Hematopoietic multipotent progenitor cell treated with erythropoietin and hydrocortisone succinate and interleukin-3 and kit ligand, for 8 days (in vitro differentiated cells): ENCODE results near the gene LMO2.

Experiments used
- DNase-seq: peaks from one replicate; pipeline ENCODE4 v3.0.0-alpha.2; 2015

LMO2 gene

GRCh38 chr11:33887886-33888285 is 4.0 kb downstream of the LMO2 start:
- peak; percentile 62 for DNase-seq

DNA sequence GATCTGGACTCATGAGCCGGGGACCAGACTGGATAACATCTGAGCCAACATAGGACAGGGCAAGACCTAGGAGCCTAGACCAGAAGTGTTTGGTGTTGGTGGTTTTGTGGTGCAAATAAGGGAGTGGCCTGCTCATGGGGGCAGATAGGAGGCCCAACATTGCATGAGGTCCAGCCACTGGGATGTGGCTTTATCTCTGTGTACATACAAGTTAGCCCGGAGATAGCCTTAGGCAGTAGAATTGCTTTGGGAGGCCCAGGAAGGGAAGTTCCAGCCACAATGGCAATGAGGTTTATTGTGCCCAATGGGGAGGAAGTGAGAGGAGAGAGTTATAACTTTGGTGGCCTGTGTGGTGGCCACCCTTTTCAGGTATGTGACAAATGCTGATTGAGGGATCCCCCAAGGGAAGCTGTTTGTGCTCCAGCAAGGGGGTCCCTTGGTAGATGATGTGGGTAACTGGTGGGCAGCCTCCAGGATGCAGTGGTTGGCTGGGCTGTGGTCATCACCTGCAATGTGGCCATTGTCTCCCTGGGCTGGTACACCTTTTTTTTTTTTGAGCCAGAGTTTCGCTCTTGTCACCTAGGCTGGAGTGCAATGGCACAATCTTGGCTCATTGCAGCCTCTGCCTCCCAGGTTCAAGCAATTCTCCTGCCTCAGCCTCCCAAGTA is 6.4 kb downstream of the LMO2 start:
- peak; percentile 98 for DNase-seq

GRCh38 chr11:33884601-33885000 is 7.3 kb downstream of the LMO2 start:
- peak; percentile 89 for DNase-seq

GRCh38 chr11:33884035-33884434 is 7.8 kb downstream of the LMO2 start:
- no peak for DNase-seq

DNA sequence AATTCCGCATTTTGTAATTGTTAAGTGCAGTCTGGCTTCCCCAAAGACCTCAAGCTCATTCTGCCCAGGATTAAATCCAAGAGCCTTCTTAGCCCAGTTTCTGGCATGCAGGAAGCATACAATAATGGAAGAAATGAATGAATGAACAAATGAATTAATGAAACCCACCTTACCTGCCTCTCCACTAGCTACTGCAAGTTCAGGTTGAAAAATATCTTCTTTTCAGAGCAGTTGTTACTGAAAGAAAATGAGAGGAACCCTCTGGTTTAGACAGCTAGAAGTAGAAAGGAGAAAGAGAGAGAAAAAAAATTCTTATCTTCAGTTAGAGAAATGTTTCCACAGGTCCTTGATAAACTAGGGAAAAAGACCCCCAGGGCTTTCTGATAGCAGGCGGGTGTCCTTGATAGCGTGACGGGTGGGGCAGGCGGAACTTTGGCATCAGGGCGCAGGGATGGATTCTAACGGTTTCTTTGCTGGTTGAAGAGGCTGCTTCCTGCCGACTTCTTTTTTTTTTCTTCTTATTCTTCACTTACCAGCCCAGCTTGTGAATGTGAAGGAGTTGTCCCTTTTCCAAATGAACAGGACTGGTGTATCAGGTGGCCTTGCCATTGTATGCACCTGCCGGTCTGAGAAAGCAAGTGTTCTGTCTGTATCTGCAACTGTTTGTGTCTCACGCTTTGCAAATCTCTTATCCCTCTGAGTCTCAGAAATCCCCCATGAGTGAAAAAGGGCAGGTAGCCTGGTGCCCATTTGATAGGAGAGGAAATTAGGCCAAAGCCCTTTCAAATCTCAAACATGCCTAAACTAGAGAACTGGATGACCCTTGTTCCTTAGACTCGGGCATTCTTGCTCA is 10.0 kb downstream of the LMO2 start:
- peak; percentile 96 for DNase-seq

- peak; percentile 58 for DNase-seq
Observed at GRCh38 chr11:33880979-33881378, 10.9 kb downstream of the LMO2 start.

GRCh38 chr11:33879375-33879774 is 12.5 kb downstream of the LMO2 start:
- DNase-seq = peak; percentile 63

DNA sequence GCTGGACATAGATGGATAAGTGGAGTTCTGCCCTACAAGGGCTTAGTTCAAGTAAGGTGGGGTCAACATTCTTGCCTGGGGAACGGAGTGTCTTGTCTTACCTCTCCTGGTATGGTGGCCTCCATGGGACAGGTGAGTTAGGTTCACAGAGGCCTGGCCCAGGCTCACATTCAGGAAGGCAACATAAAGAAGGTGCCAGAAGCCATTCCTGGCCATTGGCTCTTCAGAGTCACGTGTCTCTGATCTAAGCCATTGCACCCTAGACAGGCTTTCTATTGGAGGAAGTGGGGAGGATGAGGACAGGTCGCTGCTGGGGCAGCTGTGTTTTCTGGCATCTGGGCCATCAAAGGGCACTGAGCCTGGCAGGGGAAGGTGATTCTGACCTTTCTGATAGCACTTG is 14.8 kb downstream of the LMO2 start:
- DNase-seq = peak; percentile 75

DNA sequence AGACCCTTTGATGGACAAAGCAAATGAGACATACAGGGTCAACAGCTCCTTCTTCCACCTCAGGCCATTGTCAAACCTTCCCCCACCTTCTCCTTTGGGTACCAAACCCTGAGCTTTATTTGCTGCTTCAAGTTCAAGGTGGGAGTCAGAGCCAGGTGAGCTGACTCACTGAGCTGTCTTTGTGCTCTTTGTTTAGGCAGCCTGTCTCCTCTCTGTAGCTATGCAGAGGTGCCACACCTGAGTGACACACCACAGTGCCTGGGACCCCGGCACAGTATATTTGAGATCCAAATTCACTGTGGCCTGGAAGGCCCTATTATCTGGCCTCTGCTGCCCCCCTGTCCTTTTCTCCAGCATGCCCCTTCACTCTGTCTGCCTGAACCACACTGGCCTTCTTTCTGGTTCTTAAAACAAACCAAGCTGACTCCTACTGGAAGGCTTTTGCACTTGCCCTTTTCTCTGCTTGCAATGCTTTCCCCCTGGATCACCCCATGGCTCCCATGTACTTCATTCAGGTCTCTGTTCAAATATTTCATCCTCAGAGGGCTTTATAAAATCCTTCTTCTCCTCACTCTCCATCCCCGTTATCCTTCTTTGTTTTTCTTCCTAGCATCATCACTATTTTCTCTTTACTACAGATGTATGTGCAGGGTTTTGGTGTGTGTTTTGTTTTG is 16.1 kb downstream of the LMO2 start:
- peak; percentile 35 for DNase-seq

- peak; percentile 61 for DNase-seq
Observed at GRCh38 chr11:33874910-33875490, 16.9 kb downstream of the LMO2 start.

DNA sequence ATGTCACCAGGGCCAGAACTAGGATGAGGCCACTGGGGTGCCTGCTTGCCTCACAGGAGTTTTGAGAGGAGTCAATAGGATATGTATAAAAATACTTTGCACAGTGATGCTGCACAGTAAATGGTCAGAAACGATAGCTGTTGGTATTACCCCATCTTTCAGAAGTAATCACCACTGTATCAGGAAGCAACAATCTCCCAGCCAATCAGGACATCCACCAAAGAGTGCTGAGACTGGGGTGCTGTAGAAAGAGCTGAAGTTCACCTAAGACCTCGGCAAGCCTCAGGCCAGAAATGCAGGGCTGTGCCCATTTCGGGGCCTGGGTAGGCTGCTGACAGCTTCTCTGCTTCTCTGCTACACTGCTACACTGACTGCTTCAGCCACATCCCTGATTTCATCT is 17.4 kb downstream of the LMO2 start:
- DNase-seq = peak; percentile 63

- peak; percentile 65 for DNase-seq
Observed at GRCh38 chr11:33869481-33870422, 22.1 kb downstream of the LMO2 start.

GRCh38 chr11:33868647-33869461 is 23.0 kb downstream of the LMO2 start:
- DNase-seq = peak; percentile 34

DNA sequence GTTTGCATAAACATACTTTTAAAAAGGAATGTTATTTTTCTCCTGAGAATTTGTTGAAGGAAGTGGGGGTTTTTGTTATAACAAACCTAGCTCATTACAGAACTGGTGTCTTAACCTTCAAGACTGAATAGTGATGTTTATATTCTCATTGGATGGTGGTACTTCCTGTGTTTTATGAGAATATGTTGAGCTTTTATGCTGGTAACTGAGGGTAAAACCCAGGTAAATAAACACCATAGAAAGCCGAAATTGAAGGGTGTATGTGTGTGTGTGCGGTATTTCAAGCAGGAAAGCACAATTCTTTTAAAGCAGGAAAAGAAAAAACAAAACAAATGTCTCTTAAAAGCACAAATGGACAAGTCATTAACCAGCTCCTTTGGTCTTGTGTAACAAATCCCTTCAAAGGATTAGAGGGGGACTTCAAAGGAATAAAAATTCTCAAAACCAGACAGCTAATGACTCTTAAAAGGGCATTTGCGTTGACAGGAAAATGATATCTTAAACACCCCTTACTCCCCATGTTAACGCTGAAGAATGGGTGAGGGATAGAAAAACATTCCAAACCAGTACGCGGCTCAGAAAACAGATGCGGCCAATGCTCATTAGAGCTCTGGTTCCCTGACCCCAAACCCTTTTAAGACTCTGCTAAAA is 23.8 kb downstream of the LMO2 start:
- peak; percentile 44 for DNase-seq

DNA sequence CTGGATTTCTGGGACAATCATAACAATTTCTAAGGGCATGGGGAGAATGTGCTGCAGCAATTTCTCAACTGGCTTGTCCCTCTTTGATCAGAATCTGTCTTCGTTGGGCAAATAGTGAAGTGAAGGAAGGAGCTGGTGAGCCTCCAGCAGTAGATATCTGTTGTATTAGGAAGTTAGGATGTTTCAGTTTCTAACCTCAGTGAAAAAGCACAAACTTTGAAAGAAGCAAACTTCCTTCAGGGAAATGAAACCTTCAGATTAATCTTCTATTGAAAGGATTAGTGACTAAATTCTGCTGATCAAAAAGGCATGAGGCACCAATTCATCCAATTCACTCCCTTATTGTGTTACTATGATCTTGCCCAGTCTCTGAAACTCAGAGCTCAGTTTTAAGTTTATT is 24.3 kb downstream of the LMO2 start:
- no peak for DNase-seq

GRCh38 chr11:33866936-33867335 is 24.9 kb downstream of the LMO2 start:
- peak; percentile 22 for DNase-seq

GRCh38 chr11:33864479-33864878 is 27.4 kb downstream of the LMO2 start:
- DNase-seq = no peak

- DNase-seq = no peak
Observed at GRCh38 chr11:33863418-33864172, 28.3 kb downstream of the LMO2 start.

DNA sequence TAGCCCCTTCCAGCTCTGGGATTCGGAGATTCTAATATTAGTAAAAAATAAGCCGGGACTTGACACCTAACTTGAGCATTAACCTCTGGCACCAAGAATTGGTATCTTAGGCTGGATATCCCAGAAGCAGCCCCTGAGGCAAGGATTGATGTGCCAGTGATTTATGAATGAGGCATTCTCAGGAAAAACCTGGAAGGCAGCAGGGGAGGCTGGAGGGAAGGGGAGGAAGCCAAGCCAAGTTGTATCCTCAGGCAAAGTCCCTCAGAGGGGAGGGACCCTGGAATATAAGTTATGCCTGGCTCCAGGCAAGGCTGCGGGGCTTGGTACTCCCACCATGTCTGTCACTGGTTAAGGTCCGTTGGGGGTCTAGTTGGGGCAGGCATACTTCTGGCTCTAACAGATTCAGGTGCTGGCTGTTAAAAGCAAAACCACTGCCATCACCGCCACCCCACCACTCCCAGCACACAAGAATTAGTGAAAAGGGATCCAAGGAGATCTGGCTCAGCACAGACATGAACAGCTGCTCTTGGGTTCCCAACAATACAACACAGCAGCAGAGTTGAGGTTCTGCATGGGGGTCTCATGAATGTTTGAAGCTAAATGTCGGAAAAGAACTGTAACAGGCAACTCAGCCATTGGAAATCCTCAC is 29.8 kb downstream of the LMO2 start:
- DNase-seq = no peak
